ENCODE results near the gene SDR9C7. TPM values are rescaled to one million over a fixed set of nuclear protein-coding genes. Genes with fewer than 3 reads are reported as not detected.
"Not testable (repeated sequence)": the region's sequence is repeated elsewhere in the genome, so short reads cannot be mapped to it uniquely, and the experiment has no call there.

The SDR9C7 gene
- not detected in 2 replicates for total RNA-seq

GRCh38 chr12:56933826-56934625 lies at the start of gene SDR9C7:
SDR9C7 (minus strand) TSS chr12:56934408; CDS start chr12:56934261, 147 bp downstream.
- ATAC-seq (ENCODE audit: low read depth) = no peak
- H3K27me3 Mint-ChIP-seq = peaks cover 9% of the 10 kb centered on the region
- no peak for DNase-seq
- no peak within 1 kb of the TSS for H3K27ac Mint-ChIP-seq
- peaks cover 4% of the 10 kb centered on the region for H3K4me1 Mint-ChIP-seq
- intact Hi-C loops (cut with micrococcal nuclease) = no loop called here
- H3K9me3 Mint-ChIP-seq = no peaks in the 10 kb centered on the region
- no peaks in the 10 kb centered on the region for H3K36me3 Mint-ChIP-seq (ENCODE audit: low read depth)
- ChIA-PET POLR2A (no interaction called here), CTCF (no interaction called here)
- TF ChIP-seq, protein P1, sequence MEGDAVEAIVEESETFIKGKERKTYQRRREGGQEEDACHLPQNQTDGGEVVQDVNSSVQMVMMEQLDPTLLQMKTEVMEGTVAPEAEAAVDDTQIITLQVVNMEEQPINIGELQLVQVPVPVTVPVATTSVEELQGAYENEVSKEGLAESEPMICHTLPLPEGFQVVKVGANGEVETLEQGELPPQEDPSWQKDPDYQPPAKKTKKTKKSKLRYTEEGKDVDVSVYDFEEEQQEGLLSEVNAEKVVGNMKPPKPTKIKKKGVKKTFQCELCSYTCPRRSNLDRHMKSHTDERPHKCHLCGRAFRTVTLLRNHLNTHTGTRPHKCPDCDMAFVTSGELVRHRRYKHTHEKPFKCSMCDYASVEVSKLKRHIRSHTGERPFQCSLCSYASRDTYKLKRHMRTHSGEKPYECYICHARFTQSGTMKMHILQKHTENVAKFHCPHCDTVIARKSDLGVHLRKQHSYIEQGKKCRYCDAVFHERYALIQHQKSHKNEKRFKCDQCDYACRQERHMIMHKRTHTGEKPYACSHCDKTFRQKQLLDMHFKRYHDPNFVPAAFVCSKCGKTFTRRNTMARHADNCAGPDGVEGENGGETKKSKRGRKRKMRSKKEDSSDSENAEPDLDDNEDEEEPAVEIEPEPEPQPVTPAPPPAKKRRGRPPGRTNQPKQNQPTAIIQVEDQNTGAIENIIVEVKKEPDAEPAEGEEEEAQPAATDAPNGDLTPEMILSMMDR (IDR thresholded peaks at IDR 0.05) = no peak
- no peak within 1 kb of the TSS for H3K4me3 Mint-ChIP-seq

GRCh38 chr12:56983386-56983785 lies 49.2 kb upstream of the SDR9C7 start:
- TF ChIP-seq, protein P1 (IDR thresholded peaks at IDR 0.05) = no peak
- ATAC-seq (ENCODE audit: low read depth) = no peak
- H3K9me3 Mint-ChIP-seq = no peaks in the 10 kb centered on the region
- POLR2A ChIA-PET = interaction anchor here (0.6 kb wide), 1 partner anchor 410 kb away, joined by 6 read pairs; no protein-coding TSS in a partner anchor
- H3K27ac Mint-ChIP-seq = no peak overlapping the region
- peaks cover 3% of the 10 kb centered on the region for H3K27me3 Mint-ChIP-seq
- DNase-seq = no peak
- CTCF ChIA-PET = no interaction called here
- intact Hi-C loops (cut with micrococcal nuclease) = no loop called here
- no peak overlapping the region for H3K4me3 Mint-ChIP-seq
- peaks cover 6% of the 10 kb centered on the region for H3K4me1 Mint-ChIP-seq
- H3K36me3 Mint-ChIP-seq (ENCODE audit: low read depth) = no peaks in the 10 kb centered on the region

GRCh38 chr12:56982578-56983236 lies 48.5 kb upstream of the SDR9C7 start:
- CTCF ChIA-PET; H3K4me1 Mint-ChIP-seq; intact Hi-C loops (cut with micrococcal nuclease); ATAC-seq (ENCODE audit: low read depth); H3K27me3 Mint-ChIP-seq; H3K36me3 Mint-ChIP-seq (ENCODE audit: low read depth); H3K4me3 Mint-ChIP-seq; H3K9me3 Mint-ChIP-seq; DNase-seq; H3K27ac Mint-ChIP-seq: not testable (repeated sequence)
- POLR2A ChIA-PET = interaction anchor here (0.6 kb wide), 1 partner anchor 409 kb away, joined by 6 read pairs; no protein-coding TSS in a partner anchor

- peaks cover 3% of the 10 kb centered on the region for H3K9me3 Mint-ChIP-seq
- DNase-seq (no peak), ATAC-seq (ENCODE audit: low read depth) (no peak)
- no peak overlapping the region for H3K27ac Mint-ChIP-seq
- ChIA-PET CTCF (no interaction called here), POLR2A (no interaction called here)
- no peak overlapping the region for H3K4me3 Mint-ChIP-seq
- no peaks in the 10 kb centered on the region for H3K4me1 Mint-ChIP-seq
- no peaks in the 10 kb centered on the region for H3K27me3 Mint-ChIP-seq
- TF ChIP-seq, protein P1 (IDR thresholded peaks at IDR 0.05) = no peak
- intact Hi-C loops (cut with micrococcal nuclease) = no loop called here
- no peaks in the 10 kb centered on the region for H3K36me3 Mint-ChIP-seq (ENCODE audit: low read depth)
These were observed 46.8 kb upstream of the SDR9C7 start for GRCh38 chr12:56980941-56981530.

GRCh38 chr12:56980268-56980667 lies 46.1 kb upstream of the SDR9C7 start:
- no peaks in the 10 kb centered on the region for H3K27me3 Mint-ChIP-seq
- no peaks in the 10 kb centered on the region for H3K36me3 Mint-ChIP-seq (ENCODE audit: low read depth)
- ChIA-PET POLR2A (no interaction called here), CTCF (no interaction called here)
- no peak for DNase-seq
- peaks cover 3% of the 10 kb centered on the region for H3K9me3 Mint-ChIP-seq
- no peak overlapping the region for H3K4me3 Mint-ChIP-seq
- H3K27ac Mint-ChIP-seq = no peak overlapping the region
- ATAC-seq (ENCODE audit: low read depth) = no peak
- H3K4me1 Mint-ChIP-seq = no peaks in the 10 kb centered on the region
- TF ChIP-seq, protein P1 (IDR thresholded peaks at IDR 0.05) = no peak
- intact Hi-C loops (cut with micrococcal nuclease) = no loop called here
